ENCODE measurements around the gene MCEMP1. TPM values are rescaled to one million over a fixed set of nuclear protein-coding genes. Genes with fewer than 3 reads are reported as not detected.

The MCEMP1 gene
- total RNA-seq, 2 experiments from 2014 or later: 0.22 TPM; not detected in 1

DNA sequence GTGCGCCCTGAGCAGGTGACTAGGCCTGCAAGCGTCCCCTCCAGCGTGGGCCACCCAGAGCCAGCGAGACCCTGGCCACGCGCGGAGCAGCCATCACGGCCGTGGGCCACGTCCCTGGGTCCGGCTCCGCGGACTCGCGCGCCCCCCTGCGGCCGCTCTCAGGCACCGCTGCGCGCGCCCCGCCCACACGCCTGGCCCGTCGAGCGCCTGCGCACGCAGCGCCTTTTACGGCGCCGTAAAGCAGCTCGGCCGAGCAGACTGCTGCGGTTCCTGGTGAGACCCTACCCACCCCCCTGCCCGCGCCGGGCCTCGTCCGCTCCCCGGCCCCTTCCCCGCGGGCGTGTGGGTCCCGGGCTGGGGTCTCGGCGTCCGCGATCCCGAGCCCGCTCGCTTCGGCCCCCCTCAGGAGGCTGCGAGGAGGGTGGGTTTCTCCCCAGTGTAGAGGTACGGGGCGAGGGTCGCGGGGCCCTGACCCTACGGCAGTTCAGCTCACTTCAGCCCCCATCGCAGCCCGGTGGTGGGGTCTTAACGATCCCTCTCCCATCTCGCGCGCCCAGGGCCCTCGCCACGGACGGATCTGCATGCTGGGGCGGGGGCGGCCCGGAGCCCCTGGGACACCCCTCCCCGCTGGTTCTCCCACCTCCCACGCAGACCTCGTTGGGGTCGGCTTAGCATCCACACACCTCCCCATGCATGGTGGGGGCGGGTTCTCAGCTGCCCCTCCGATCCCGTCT is 3.9 kb downstream of the MCEMP1 start, which contains the start of gene TRAPPC5:
TSS of gene TRAPPC5 (plus strand) at position 228 of the 734 bp plus-strand sequence. CDS start 1,421 bp downstream, outside the sequence.
- peak within 1 kb of the TSS; percentile 48 for H3K27ac ChIP-seq (ENCODE audit: low read depth, low read length, poor library complexity, severe bottlenecking)
- peaks cover 45% of the 10 kb centered on the region for H3K4me1 ChIP-seq (ENCODE audit: insufficient read depth, low read length, poor library complexity, severe bottlenecking)
- peaks cover 34% of the 10 kb centered on the region for H3K36me3 ChIP-seq (ENCODE audit: insufficient read depth, low read length)
- H3K79me2 ChIP-seq (ENCODE audit: insufficient read depth, low read depth, low read length): peaks cover 14% of the 10 kb centered on the region; the same call in 1 of the 2 replicates
- no peaks in the 10 kb centered on the region for H3K9me2 ChIP-seq (ENCODE audit: insufficient read depth, low read length)
- TF ChIP-seq CTCF (conservative IDR thresholded peaks at IDR 0.05; ENCODE audit: low read length) (peak; percentile 87), EZH2phosphoT487 (IDR thresholded peaks at IDR 0.05; ENCODE audit: borderline replicate concordance, low read depth, low read length) (no peak)
- peak; percentile 93 for DNase-seq (ENCODE audit: low spot score)
- ChIA-PET POLR2A (interaction anchor here (0.6 to 1.2 kb wide), 3 partner anchors 15 to 43 kb away, joined by 3 to 5 read pairs (median 4); no protein-coding TSS in a partner anchor), CTCF (ENCODE audit: unreplicated experiment) (interaction anchor here (0.6 to 1.3 kb wide), 7 partner anchors 17 to 151 kb away, joined by 3 to 8 read pairs (median 4); partner anchors contain the start of genes PET100 and XAB2)
- peak within 1 kb of the TSS; percentile 96 for H3K4me3 ChIP-seq (ENCODE audit: low read depth, low read length, poor library complexity, severe bottlenecking)
- BruUV-seq (replicated peaks): no TSS peak
- H2AFZ ChIP-seq (ENCODE audit: low read length): peak within 1 kb of the TSS; percentile 53
- intact Hi-C loops (cut with micrococcal nuclease; ENCODE audit: unreplicated experiment): loop anchor here (1.0 to 2.0 kb wide), 4 partner anchors 22 to 578 kb away; partner anchors contain the start of gene FCER2
- no peaks in the 10 kb centered on the region for H4K20me1 ChIP-seq (ENCODE audit: insufficient read depth, low read length)
- H3K4me2 ChIP-seq (ENCODE audit: low read length): peak within 1 kb of the TSS; percentile 92
- H3K9me3 ChIP-seq (ENCODE audit: low read length): no peaks in the 10 kb centered on the region

DNA sequence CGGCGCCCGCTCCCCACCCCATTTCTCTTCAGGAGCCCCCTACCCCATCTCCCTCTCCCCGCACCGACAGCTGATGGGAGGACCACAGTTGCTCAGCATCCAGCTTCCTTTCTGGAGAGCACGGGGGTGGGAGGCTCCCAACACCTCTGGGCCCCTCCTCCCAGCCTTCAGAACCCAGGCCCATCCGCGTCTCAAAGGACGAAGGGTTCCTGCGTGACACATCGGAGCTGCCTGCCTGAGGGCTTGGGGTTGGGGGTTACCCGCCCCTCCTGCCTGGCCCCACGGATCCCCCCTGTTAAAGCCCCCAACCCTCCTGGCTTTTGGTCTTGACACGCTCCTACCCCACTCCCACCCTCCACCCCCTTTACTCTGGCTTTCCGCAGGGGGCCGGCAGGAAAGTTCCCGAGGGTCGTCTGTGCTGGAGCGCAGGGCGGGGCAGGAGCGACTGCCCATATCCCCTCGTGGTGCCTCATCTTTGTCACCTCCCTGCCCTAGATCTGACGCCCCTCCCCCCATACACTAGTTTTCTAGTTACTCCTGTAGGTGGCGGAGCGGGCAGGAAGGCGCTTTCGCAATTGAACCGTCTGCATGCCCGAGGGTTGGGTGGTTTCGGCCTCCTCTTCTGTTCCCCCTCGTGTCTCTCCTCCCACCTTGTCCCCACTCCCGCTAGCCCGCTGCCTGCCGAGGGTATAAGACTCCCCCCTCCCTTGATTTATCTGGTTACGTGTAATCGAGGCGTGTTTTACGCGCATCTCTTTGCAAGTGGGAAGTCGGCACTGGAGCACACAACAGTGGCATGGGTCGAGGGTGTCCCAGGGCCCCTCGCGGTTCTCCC is 4.7 kb downstream of the MCEMP1 start:
- H3K27ac ChIP-seq (ENCODE audit: low read depth, low read length, poor library complexity, severe bottlenecking): peak overlapping the region; percentile 48

More for the DNA sequence above, 4.7 kb downstream of the MCEMP1 start:
- Histone ChIP-seq H3K4me2 (ENCODE audit: low read length) (peak overlapping the region; percentile 92), H3K4me1 (ENCODE audit: insufficient read depth, low read length, poor library complexity, severe bottlenecking) (peaks cover 37% of the 10 kb centered on the region), H3K79me2 (ENCODE audit: insufficient read depth, low read depth, low read length) (peaks cover 14% of the 10 kb centered on the region; the same call in 1 of the 2 replicates), H3K9me3 (ENCODE audit: low read length) (no peaks in the 10 kb centered on the region), H3K4me3 (ENCODE audit: low read depth, low read length, poor library complexity, severe bottlenecking) (peak overlapping the region; percentile 96), H3K36me3 (ENCODE audit: insufficient read depth, low read length) (peaks cover 34% of the 10 kb centered on the region), H2AFZ (ENCODE audit: low read length) (peak overlapping the region; percentile 53; the same call in 1 of the 2 replicates), H3K9me2 (ENCODE audit: insufficient read depth, low read length) (no peaks in the 10 kb centered on the region), H4K20me1 (ENCODE audit: insufficient read depth, low read length) (no peaks in the 10 kb centered on the region)
- no TSS peak for BruUV-seq (replicated peaks)
- intact Hi-C loops (cut with micrococcal nuclease; ENCODE audit: unreplicated experiment): loop anchor here (2.0 kb wide), 2 partner anchors 21 to 579 kb away; partner anchors contain the start of gene FCER2
- ChIA-PET POLR2A (interaction anchor here (0.6 to 1.2 kb wide), 3 partner anchors 14 to 44 kb away, joined by 3 to 5 read pairs (median 4); no protein-coding TSS in a partner anchor), CTCF (ENCODE audit: unreplicated experiment) (interaction anchor here (0.6 to 1.3 kb wide), 7 partner anchors 16 to 150 kb away, joined by 3 to 8 read pairs (median 4); partner anchors contain the start of genes PET100 and XAB2)
- no peak for TF ChIP-seq EZH2phosphoT487 (IDR thresholded peaks at IDR 0.05; ENCODE audit: borderline replicate concordance, low read depth, low read length)
- TF ChIP-seq CTCF (conservative IDR thresholded peaks at IDR 0.05; ENCODE audit: low read length): peak; percentile 73
- peak; percentile 87 for DNase-seq (ENCODE audit: low spot score)
